ENCODE measurements around the gene SGTA. TPM values are rescaled to one million over a fixed set of nuclear protein-coding genes. Genes with fewer than 3 reads are reported as not detected.
A peak's percentile ranks its signal among the peaks of the same experiment; 100 is the strongest.

The SGTA gene
- total and polyA plus RNA-seq, 9 of the 15 experiments (the other 6 are each of a cell fraction or from before 2014, with no cell fraction given) = 1.4 to 110 (median 49.9) TPM

- TF ChIP-seq ADNP (tag; IDR thresholded peaks at IDR 0.05) = no peak; the same call in 1 of the 2 replicates
- TF ChIP-seq ZNF609 (CRISPR knock-in tag; IDR thresholded peaks at IDR 0.05; ENCODE audit: borderline replicate concordance) = peak; percentile 75; the same call in 1 of the 2 replicates
- TF ChIP-seq MXI1 (IDR thresholded peaks at IDR 0.05; ENCODE audit: low read depth, low read length) = peak; percentile 52; the same call in 1 of the 2 replicates
- TF ChIP-seq IRF1 (CRISPR knock-in tag; IDR thresholded peaks at IDR 0.05; ENCODE audit: borderline replicate concordance) = peak; percentile 89; the same call in 1 of the 2 replicates
- no peak for TF ChIP-seq MAFG (tag; conservative IDR thresholded peaks at IDR 0.05)
- TF ChIP-seq TCF3 (CRISPR knock-in tag; IDR thresholded peaks at IDR 0.05) = peak; percentile 43; the same call in 1 of the 2 replicates
- peak; percentile 87 for TF ChIP-seq SP2 (IDR thresholded peaks at IDR 0.05; ENCODE audit: extremely low read depth, low read depth, low read length, poor library complexity, severe bottlenecking)
- TF ChIP-seq DMBX1 (CRISPR knock-in tag; IDR thresholded peaks at IDR 0.05; ENCODE audit: borderline replicate concordance) = peak; percentile 97
- TF ChIP-seq JUNB (CRISPR knock-in tag; conservative IDR thresholded peaks at IDR 0.05) = no peak
- TF ChIP-seq EP300 (IDR thresholded peaks at IDR 0.05; ENCODE audit: low read length) = peak; percentile 35; the same call in 1 of the 2 replicates
- TF ChIP-seq NR4A1 (CRISPR knock-in tag; IDR thresholded peaks at IDR 0.05) = peak; percentile 72; the same call in 1 of the 2 replicates
- 0 out of 2 replicates have a peak, but pooled peaks have one; percentile 47 for TF ChIP-seq NR4A1 (tag; IDR thresholded peaks at IDR 0.05)
- no peak for TF ChIP-seq TAF15 (IDR thresholded peaks at IDR 0.05; ENCODE audit: low read depth, low read length)
- no peak for TF ChIP-seq ZNF253 (CRISPR knock-in tag; conservative IDR thresholded peaks at IDR 0.05)
- peak; percentile 94; the same call in 1 of the 2 replicates for TF ChIP-seq LCOR (CRISPR knock-in tag; IDR thresholded peaks at IDR 0.05)
- peak; percentile 95 for TF ChIP-seq ZBTB49 (CRISPR knock-in tag; IDR thresholded peaks at IDR 0.05; ENCODE audit: borderline replicate concordance)
- TF ChIP-seq ZBTB1 (CRISPR knock-in tag; IDR thresholded peaks at IDR 0.05; ENCODE audit: borderline replicate concordance, low read depth) = peak; percentile 85
- TF ChIP-seq ZNF445 (CRISPR knock-in tag; IDR thresholded peaks at IDR 0.05; ENCODE audit: low read depth) = peak; percentile 68; the same call in 1 of the 2 replicates
- peak; percentile 87 for TF ChIP-seq SAFB (IDR thresholded peaks at IDR 0.05; ENCODE audit: borderline replicate concordance, low read depth, low read length)
These were observed 43.3 kb downstream of the SGTA start, which contains the start of gene SLC39A3 (continued) for GRCh38 chr19:2739602-2740313.

Measured in K562 (cell line).